Endothelial cell of umbilical vein (primary cell): ENCODE measurements around the gene GRID2. TPM values are rescaled to one million over a fixed set of nuclear protein-coding genes. Genes with fewer than 3 reads are reported as not detected.

Experiments
- BruUV-seq: library from RNA; stranded (reverse); fragments of 400-500 nt; replicated peaks from 2 replicates; lab custom pipeline; 2021; lab: Mats Ljungman, UMichigan
- CTCF ChIA-PET: fragments of 300-600, 350-600 bp; sonication (Branson Sonifier 250); formaldehyde crosslinking; loops from one replicate; lab custom pipeline; 2021; ENCODE audit warnings: antibody characterized with exemption, inconsistent platforms; lab: Charles Lee
- POLR2A ChIA-PET: fragments of 300-600, 350-600 bp; sonication (Branson Sonifier 250); formaldehyde crosslinking; loops from one replicate; lab custom pipeline; 2021; ENCODE audit warnings: antibody characterized with exemption, inconsistent platforms; lab: Charles Lee
- DNase-seq: peaks from one replicate; pipeline ENCODE4 v3.0.0-alpha.2; 2011; ENCODE audit warnings: low read depth, low spot score
- FAIRE-seq: peaks from 2 replicates; lab custom pipeline; 2011; peaks lifted over from hg19 to GRCh38; lab: Jason Lieb, UNC
- H2AFZ ChIP-seq: 2 replicates; pipeline ENCODE4 v1.6.0; 2012; ENCODE audit warnings: low read depth, low read length, control low read depth, inconsistent platforms
- H3K27ac ChIP-seq: 2 replicates; pipeline ENCODE4 v1.5.1; 2011; ENCODE audit warnings: low read depth, mild to moderate bottlenecking, control low read depth, low read length, moderate library complexity; ENCODE audit not compliant: insufficient read depth
- H3K27me3 ChIP-seq, 2 experiments: 2 replicates each; pipeline versions ENCODE4 v1.6.0 to v1.6.1; 2011; ENCODE audit warnings: low read length in 2 of 2, mixed read lengths in 1 of 2; ENCODE audit not compliant: control insufficient read depth in 2 of 2, insufficient read depth in 2 of 2
- H3K36me3 ChIP-seq, 2 experiments: 2 replicates in 1 of 2; 3 replicates in 1 of 2; pipeline ENCODE4 v1.5.1; 2011; ENCODE audit warnings: low read length in 2 of 2, mild to moderate bottlenecking in 1 of 2, moderate library complexity in 1 of 2; ENCODE audit not compliant: control insufficient read depth in 2 of 2, insufficient read depth in 2 of 2; ENCODE audit errors: extremely low read depth in 1 of 2
- H3K4me1 ChIP-seq: 3 replicates; pipeline ENCODE4 v1.5.1; 2011; ENCODE audit warnings: mild to moderate bottlenecking, low read length; ENCODE audit not compliant: control insufficient read depth, insufficient read depth; ENCODE audit errors: extremely low read depth
- H3K4me2 ChIP-seq: 2 replicates; pipeline ENCODE4 v1.6.1; 2011; ENCODE audit warnings: low read length, control low read depth, mixed read lengths; ENCODE audit not compliant: insufficient read depth
- H3K4me3 ChIP-seq, 3 experiments: fragments of 200-600 bp in 1 of 3; sonication (generic), shearing (Covaris generic) in 1 of 3; replicated peaks in 1 of 3; 2 replicates each; pipeline ENCODE4 v1.5.1; 2011 to 2016; ENCODE audit warnings: control low read depth in 3 of 3, low read length in 3 of 3, mild to moderate bottlenecking in 2 of 3, inconsistent platforms in 1 of 3, low read depth in 1 of 3, moderate library complexity in 1 of 3; ENCODE audit not compliant: insufficient read depth in 1 of 3
- H3K79me2 ChIP-seq: 2 replicates; pipeline ENCODE4 v1.6.0; 2012; ENCODE audit warnings: low read length, inconsistent platforms; ENCODE audit not compliant: control insufficient read depth, insufficient read depth
- H3K9ac ChIP-seq: replicated peaks from 2 replicates; pipeline ENCODE3; 2011; ENCODE audit warnings: low read length, control low read depth; ENCODE audit not compliant: insufficient read depth; ENCODE audit errors: extremely low read depth
- H3K9me1 ChIP-seq: replicated peaks from 3 replicates; pipeline ENCODE4 v1.6.0; 2011; ENCODE audit warnings: mild to moderate bottlenecking, low read length; ENCODE audit not compliant: control insufficient read depth, insufficient read depth; ENCODE audit errors: extremely low read depth
- H3K9me3 ChIP-seq: replicated peaks from 2 replicates; pipeline ENCODE4 v1.5.1; 2012; ENCODE audit warnings: low read length, inconsistent platforms; ENCODE audit not compliant: control insufficient read depth, insufficient read depth
- H4K20me1 ChIP-seq: replicated peaks from 2 replicates; pipeline ENCODE3; 2011; ENCODE audit warnings: mild to moderate bottlenecking, low read length; ENCODE audit not compliant: control insufficient read depth, insufficient read depth; ENCODE audit errors: extremely low read depth
- CTCF ChIP-seq, 2 donors: IDR thresholded peaks; 1 replicate in 1 of 2; 2 replicates in 1 of 2; pipeline ENCODE4 v1.5.1; 2011; ENCODE audit warnings: low read length in 2 of 2, mild to moderate bottlenecking in 2 of 2, moderate library complexity in 2 of 2, control low read depth in 1 of 2, inconsistent platforms in 1 of 2, low read depth in 1 of 2; ENCODE audit not compliant: insufficient read depth in 1 of 2; ENCODE audit errors: extremely low read depth in 1 of 2
- EZH2 ChIP-seq: IDR thresholded peaks from 2 replicates; pipeline ENCODE4 v1.6.1; 2012; ENCODE audit warnings: borderline replicate concordance, low read depth, mild to moderate bottlenecking, moderate library complexity, low read length, inconsistent platforms; ENCODE audit not compliant: severe bottlenecking
- FOS ChIP-seq: IDR thresholded peaks from 2 replicates; pipeline ENCODE4 v1.6.1; 2011; ENCODE audit warnings: mild to moderate bottlenecking, low read length, moderate library complexity, borderline replicate concordance; ENCODE audit not compliant: insufficient read depth
- GATA2 ChIP-seq: IDR thresholded peaks from 2 replicates; pipeline ENCODE4 v1.7.0; 2011; ENCODE audit warnings: low read depth, mild to moderate bottlenecking, moderate library complexity, mixed read lengths, low read length; ENCODE audit not compliant: insufficient read length, insufficient read depth
- JUN ChIP-seq: IDR thresholded peaks from 2 replicates; pipeline ENCODE4 v1.6.1; 2011; ENCODE audit warnings: borderline replicate concordance, low read depth; ENCODE audit not compliant: insufficient read length, insufficient read depth
- MAX ChIP-seq: IDR thresholded peaks from 2 replicates; pipeline ENCODE4 v1.6.1; 2011; ENCODE audit not compliant: insufficient read depth, insufficient read length
- MYC ChIP-seq: IDR thresholded peaks from one replicate; pipeline ENCODE4 v1.6.1; 2011; ENCODE audit warnings: mild to moderate bottlenecking, low read depth, low read length
- POLR2A ChIP-seq: IDR thresholded peaks from 2 replicates; pipeline ENCODE4 v1.6.1; 2012; ENCODE audit warnings: low read depth, mild to moderate bottlenecking, control low read depth, low read length
- POLR2AphosphoS5 ChIP-seq: IDR thresholded peaks from 2 replicates; pipeline ENCODE4 v1.6.1; 2012; ENCODE audit warnings: low read depth, mild to moderate bottlenecking, control low read depth, low read length, moderate library complexity; ENCODE audit not compliant: insufficient read depth
- dilution Hi-C: fragments of 300-500 bp; cut with MboI; formaldehyde crosslinking; loops from one replicate; pipeline ENCODE4 v1.15.0; 2019; ENCODE audit warnings: low sequenced_read_pairs; ENCODE audit not compliant: extremely low pct_ligation_motif_present
- intact Hi-C: fragments of 100-400 bp; cut with micrococcal nuclease; formaldehyde crosslinking; loops from one replicate; pipeline ENCODE4 v1.10.0; 2022
- polyA plus RNA-seq, 4 experiments: library from polyadenylated mRNA; depleted of rRNA in 3 of 4; stranded (reverse) in 3 of 4; unstranded in 1 of 4; fragments of >200 nt; gene quantifications; 2 replicates each; pipeline versions ENCODE4 v1.2.1 to v1.2.3, GENCODE V29; 2011 to 2012; ENCODE audit warnings: missing spikeins in 1 of 4
- total RNA-seq: library from RNA; stranded (reverse); gene quantifications from 2 replicates; pipeline ENCODE4 v1.2.3, GENCODE V29; 2021

The GRID2 gene
- total and polyA plus RNA-seq, 2 donors (not counting 3 experiments of a cell fraction or from before 2014, with no cell fraction given) = not detected

DNA sequence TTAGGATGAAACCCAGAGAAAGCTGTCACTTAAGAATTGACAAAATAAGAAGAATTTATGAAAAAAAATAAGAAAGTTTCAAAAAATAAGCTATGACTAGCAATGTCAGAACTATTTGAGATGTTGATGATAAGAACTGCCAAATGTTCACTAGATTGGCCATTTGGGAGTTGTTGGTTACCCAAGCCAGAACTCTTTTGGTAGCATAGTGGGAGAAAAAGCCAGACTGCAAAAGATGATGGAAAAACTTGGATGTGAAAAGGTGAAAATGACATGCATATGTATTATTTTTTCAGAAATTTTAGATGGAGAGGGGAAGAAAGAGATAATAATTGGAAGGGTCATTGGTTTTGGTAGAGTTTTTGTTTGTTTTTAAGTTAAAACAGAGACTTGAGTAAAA lies 1127.6 kb downstream of the GRID2 start:
- Histone ChIP-seq H3K79me2 (no peaks in the 10 kb centered on the region), H2AFZ (no peak overlapping the region), H3K4me3 (no peak overlapping the region), H3K9me3 (no peaks in the 10 kb centered on the region), H3K9me1 (no peaks in the 10 kb centered on the region), H3K4me1 (no peaks in the 10 kb centered on the region), H3K4me2 (no peak overlapping the region), H4K20me1 (no peaks in the 10 kb centered on the region), H3K27me3 (no peaks in the 10 kb centered on the region), H3K36me3 (no peaks in the 10 kb centered on the region), H3K27ac (no peak overlapping the region), H3K9ac (no peak overlapping the region)
- no peak for TF ChIP-seq JUN
- TF ChIP-seq MAX = no peak
- no peak for TF ChIP-seq GATA2
- no peak for TF ChIP-seq POLR2AphosphoS5
- no peak for TF ChIP-seq POLR2A
- no peak for TF ChIP-seq FOS
- no peak for TF ChIP-seq CTCF (IDR thresholded peaks at IDR 0.05; ENCODE audit: extremely low read depth in 1 of 2, insufficient read depth in 1 of 2, low read depth in 1 of 2, low read length in 2 of 2)
- no peak for TF ChIP-seq MYC
- no peak for TF ChIP-seq EZH2
- no peak for DNase-seq
- POLR2A ChIA-PET = no interaction called here
- intact Hi-C loops = no loop called here
- CTCF ChIA-PET = interaction anchor here (1.2 kb wide), 1 partner anchor 10 kb away, joined by 4 read pairs; no protein-coding TSS in a partner anchor
- FAIRE-seq = no peak
- no TSS peak for BruUV-seq
- dilution Hi-C loops = no loop called here
